ENCODE measurements around the gene CLTCL1. TPM values are rescaled to one million over a fixed set of nuclear protein-coding genes. Genes with fewer than 3 reads are reported as not detected.
"Not testable (repeated sequence)": the region's sequence is repeated elsewhere in the genome, so short reads cannot be mapped to it uniquely, and the experiment has no call there.

The CLTCL1 gene
- total RNA-seq, 1 donor from 2014 or later: 5.4 TPM

DNA sequence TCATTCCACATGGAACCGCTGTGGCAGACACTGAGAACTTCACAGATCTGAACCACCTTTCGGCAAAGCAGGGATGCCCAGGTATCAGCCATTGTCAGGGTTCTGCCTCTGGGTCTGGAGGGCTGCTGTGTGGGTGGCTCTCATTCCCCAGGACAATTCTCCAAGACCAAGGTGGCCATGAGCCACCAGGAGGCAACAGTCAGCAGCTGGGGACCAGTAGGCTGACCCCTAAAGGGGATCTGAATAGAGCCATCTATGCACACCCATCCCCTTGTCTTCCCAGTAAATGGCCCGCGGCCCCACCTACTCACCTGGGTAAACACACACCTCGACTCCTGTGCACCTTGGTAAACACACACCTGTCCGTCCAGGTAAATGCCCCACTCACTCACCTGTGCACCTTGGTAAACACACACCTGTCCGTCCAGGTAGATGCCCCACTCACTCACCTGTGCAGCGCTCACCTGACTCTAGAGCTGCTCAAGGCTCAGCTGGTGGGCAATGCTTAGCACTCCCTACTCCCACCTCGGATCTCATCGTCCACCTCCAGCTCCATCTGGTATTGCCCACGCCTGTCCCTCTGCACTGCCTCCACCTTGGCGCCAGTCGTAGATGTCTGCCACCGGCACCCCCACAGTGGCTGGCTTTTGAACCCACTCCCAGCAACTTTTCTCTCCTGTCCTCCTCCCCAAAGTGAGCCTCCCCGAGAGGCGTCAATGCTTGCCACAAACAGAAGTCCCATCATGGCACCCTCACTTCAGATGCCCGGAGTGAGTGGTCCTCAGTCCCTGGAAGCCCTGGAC lies 123.2 kb downstream of the CLTCL1 start:
- H3K36me3 ChIP-seq: no peaks in the 10 kb centered on the region
- intact Hi-C loops (cut with DNase I): no loop called here
- no peak overlapping the region for H3K4me3 ChIP-seq
- no peak overlapping the region for H3K27ac ChIP-seq
- H3K4me1 ChIP-seq: peaks cover 37% of the 10 kb centered on the region
- TF ChIP-seq POLR2A (IDR thresholded peaks at IDR 0.05): no peak
- TF ChIP-seq, protein P1, sequence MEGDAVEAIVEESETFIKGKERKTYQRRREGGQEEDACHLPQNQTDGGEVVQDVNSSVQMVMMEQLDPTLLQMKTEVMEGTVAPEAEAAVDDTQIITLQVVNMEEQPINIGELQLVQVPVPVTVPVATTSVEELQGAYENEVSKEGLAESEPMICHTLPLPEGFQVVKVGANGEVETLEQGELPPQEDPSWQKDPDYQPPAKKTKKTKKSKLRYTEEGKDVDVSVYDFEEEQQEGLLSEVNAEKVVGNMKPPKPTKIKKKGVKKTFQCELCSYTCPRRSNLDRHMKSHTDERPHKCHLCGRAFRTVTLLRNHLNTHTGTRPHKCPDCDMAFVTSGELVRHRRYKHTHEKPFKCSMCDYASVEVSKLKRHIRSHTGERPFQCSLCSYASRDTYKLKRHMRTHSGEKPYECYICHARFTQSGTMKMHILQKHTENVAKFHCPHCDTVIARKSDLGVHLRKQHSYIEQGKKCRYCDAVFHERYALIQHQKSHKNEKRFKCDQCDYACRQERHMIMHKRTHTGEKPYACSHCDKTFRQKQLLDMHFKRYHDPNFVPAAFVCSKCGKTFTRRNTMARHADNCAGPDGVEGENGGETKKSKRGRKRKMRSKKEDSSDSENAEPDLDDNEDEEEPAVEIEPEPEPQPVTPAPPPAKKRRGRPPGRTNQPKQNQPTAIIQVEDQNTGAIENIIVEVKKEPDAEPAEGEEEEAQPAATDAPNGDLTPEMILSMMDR (IDR thresholded peaks at IDR 0.05): no peak
- TF ChIP-seq POLR2AphosphoS5 (IDR thresholded peaks at IDR 0.05; ENCODE audit: insufficient read depth in 1 of 2, low read depth in 1 of 2): no peak
- no peaks in the 10 kb centered on the region for H3K9me3 ChIP-seq
- DNase-seq (ENCODE audit: extremely low spot score in 2 of 2): no peak
- no peaks in the 10 kb centered on the region for H3K27me3 ChIP-seq

- Histone ChIP-seq H3K4me1 (peaks cover 27% of the 10 kb centered on the region), H3K27ac (no peak overlapping the region), H3K36me3 (no peaks in the 10 kb centered on the region), H3K9me3 (no peaks in the 10 kb centered on the region), H3K27me3 (no peaks in the 10 kb centered on the region), H3K4me3 (no peak overlapping the region)
- TF ChIP-seq POLR2AphosphoS5 (IDR thresholded peaks at IDR 0.05; ENCODE audit: insufficient read depth in 1 of 2, low read depth in 1 of 2): no peak
- TF ChIP-seq, protein P1 (IDR thresholded peaks at IDR 0.05): no peak
- no peak for TF ChIP-seq POLR2A (IDR thresholded peaks at IDR 0.05)
- intact Hi-C loops (cut with DNase I): no loop called here
- DNase-seq (ENCODE audit: extremely low spot score in 2 of 2): no peak
Observed at GRCh38 chr22:19167106-19167869, 124.2 kb downstream of the CLTCL1 start.

DNA sequence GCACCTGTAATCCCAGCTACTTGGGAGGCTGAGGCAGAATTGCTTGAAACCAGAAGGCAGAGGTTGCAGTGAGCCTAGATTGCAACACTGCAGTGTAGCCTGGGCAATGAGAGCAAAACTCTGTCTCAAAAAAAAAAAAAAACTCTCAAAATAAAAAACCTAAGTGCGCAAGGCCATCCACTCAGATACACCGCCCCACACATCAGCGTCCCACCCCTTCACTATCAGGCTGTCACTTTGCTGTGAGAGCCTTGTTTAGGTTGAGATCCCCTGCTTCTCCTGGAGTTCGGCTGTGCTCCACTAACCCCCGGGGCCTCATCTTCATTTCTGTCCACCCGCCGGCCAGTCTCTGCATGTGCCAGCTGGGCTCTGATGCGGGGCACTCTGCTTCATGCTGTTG lies 125.1 kb downstream of the CLTCL1 start:
- Histone ChIP-seq H3K4me1 (peaks cover 24% of the 10 kb centered on the region), H3K27ac (no peak overlapping the region), H3K27me3 (no peaks in the 10 kb centered on the region), H3K4me3 (no peak overlapping the region), H3K36me3 (no peaks in the 10 kb centered on the region), H3K9me3 (no peaks in the 10 kb centered on the region)
- intact Hi-C loops (cut with DNase I): no loop called here
- no peak for DNase-seq (ENCODE audit: extremely low spot score in 2 of 2)
- TF ChIP-seq, protein P1 (IDR thresholded peaks at IDR 0.05): no peak
- no peak for TF ChIP-seq POLR2A (IDR thresholded peaks at IDR 0.05)
- no peak for TF ChIP-seq POLR2AphosphoS5 (IDR thresholded peaks at IDR 0.05; ENCODE audit: insufficient read depth in 1 of 2, low read depth in 1 of 2)

- intact Hi-C loops (cut with DNase I): no loop called here
- no peak for DNase-seq (ENCODE audit: extremely low spot score in 2 of 2)
- no peak for TF ChIP-seq POLR2A (IDR thresholded peaks at IDR 0.05)
- TF ChIP-seq, protein P1 (IDR thresholded peaks at IDR 0.05): no peak
- TF ChIP-seq POLR2AphosphoS5 (IDR thresholded peaks at IDR 0.05; ENCODE audit: insufficient read depth in 1 of 2, low read depth in 1 of 2): no peak
- H3K36me3 ChIP-seq: no peaks in the 10 kb centered on the region
- H3K27me3 ChIP-seq: no peaks in the 10 kb centered on the region
- no peaks in the 10 kb centered on the region for H3K9me3 ChIP-seq
- no peak overlapping the region for H3K4me3 ChIP-seq
- H3K27ac ChIP-seq: no peak overlapping the region
- H3K4me1 ChIP-seq: peaks cover 6% of the 10 kb centered on the region
Observed at GRCh38 chr22:19164425-19164824, 127.1 kb downstream of the CLTCL1 start.

GRCh38 chr22:19158649-19159048 lies 132.9 kb downstream of the CLTCL1 start:
- H3K9me3 ChIP-seq; H3K36me3 ChIP-seq; intact Hi-C loops (cut with DNase I); H3K4me3 ChIP-seq; H3K4me1 ChIP-seq; DNase-seq (ENCODE audit: extremely low spot score in 2 of 2); H3K27ac ChIP-seq; H3K27me3 ChIP-seq: not testable (repeated sequence)

GRCh38 chr22:19156109-19156508 lies 135.4 kb downstream of the CLTCL1 start:
- H3K27ac ChIP-seq; H3K4me3 ChIP-seq; H3K27me3 ChIP-seq; intact Hi-C loops (cut with DNase I); H3K4me1 ChIP-seq; DNase-seq (ENCODE audit: extremely low spot score in 2 of 2); H3K36me3 ChIP-seq; H3K9me3 ChIP-seq: not testable (repeated sequence)
